Measurements from ENCODE around the gene ZBTB47.

Gene ZBTB47

DNA sequence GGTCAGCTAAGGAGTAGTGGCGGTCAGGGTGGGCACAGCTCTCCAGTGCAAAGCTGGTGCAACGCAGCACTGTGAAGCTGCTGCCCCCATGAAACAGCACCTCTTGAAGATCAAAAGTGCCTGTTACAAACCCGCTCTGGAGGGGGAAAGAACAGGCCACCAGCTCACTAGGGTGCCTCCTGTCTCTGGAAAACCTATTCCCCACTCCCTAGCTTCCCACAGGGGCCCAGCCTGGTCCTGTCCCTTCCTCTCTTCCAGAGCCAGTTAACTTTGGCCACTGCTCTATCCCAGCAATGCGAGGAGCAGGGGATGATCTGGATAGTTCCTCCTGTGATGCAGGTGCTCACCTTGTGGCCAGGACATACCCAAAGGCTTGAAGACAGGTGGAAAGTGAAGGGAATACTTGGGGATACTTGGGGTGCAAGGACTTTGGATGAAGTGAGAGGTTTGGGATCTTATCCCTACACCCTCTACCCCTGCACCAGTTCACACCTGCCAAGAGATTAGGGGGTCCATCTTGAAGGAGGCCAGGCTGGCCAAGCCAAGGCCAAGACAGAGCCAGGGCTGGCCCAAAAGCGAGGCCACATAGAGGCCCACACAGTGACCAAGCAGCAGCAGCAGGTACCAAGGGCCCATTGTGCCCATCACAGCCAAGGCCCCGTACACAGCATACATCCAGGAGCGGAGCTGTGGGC, 44.9 kb downstream of the ZBTB47 start:
- in situ Hi-C loops (cut with MboI; ENCODE audit: low sequenced_read_pairs), result no loop called here

DNA sequence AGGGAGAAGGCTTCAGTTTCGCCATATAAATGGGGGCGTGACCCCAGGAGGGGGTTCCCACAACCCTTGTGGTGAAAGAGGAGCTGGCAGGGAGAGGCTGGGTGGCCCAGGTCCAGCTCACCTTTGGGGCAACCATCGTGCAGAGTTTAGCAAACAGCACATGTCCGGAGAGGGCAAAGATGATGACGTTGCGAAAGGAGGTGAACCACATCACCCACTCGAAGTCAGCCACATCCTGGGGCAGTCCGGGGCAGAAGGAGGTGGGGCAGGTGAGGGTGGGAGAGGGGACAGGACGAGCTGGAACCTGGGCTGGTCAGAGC, 45.4 kb downstream of the ZBTB47 start:
- in situ Hi-C loops (cut with MboI; ENCODE audit: low sequenced_read_pairs), result no loop called here

DNA sequence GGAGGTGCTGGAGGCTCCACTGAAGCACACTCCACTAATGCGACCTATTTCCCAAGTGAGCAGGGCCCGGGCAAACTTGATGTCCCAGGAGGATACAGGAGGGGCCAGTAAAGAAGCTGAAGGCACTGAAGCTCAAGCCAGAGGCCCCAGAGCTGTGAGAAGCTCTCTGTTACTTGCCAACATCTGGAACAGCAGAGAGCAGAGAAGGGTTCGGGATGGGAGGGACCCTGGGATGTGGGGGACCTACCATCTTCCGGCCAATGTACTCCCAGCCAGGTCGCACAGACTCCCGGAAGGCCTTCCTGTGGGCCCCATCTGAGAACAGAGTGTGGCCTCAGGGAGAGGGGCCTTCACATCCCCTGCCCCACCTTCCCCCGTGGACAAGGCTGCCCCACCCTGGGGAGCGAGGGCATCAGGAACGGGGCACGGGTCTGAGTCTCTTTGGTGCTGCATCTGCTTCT, 46.0 kb downstream of the ZBTB47 start:
- in situ Hi-C loops (cut with MboI; ENCODE audit: low sequenced_read_pairs), result no loop called here

DNA sequence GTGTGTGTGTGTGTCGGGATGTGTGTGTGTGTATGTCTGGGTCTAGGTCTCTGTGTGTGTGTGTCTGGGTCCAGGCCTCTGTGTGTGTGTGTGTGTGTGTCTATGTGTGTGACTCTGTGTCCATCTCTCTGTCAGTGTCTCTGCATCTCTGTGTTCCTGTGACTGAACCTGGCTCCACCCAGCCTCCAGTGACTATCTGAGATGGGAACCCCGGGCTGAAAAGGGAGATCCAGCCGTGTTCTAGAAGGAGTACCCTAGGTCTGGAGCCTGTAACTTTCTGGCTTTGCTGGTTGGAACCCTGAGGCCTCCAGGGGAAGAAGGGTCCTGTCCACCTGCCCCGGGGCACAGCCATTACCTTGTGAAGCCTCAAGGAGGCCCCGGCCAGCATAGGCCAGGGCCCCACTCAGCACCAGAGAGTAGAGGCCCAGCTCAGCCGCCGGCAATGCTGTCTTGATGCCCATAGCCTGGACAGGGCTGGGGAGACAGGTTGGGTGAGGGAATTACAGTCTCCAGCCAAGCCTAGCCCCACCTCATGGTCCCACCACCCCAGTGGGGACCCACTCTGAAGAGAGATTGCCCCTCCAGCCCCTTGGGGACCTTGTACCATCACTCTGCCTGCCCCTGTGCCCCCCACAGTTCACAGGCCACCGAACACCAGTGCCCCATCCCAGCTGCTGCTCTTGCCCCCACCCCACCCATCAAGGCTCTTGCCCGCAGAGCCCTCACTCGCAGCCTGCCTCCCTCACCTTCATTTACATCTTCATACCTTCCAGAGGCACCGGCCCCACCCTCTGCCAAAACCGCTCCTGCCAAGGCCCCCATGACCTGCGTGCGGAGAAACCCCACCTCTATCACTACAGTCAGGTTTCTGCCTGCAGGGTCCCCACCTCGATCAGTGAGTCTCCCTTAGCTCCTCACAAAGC, 47.1 kb downstream of the ZBTB47 start:
- in situ Hi-C loops (cut with MboI; ENCODE audit: low sequenced_read_pairs), result no loop called here

DNA sequence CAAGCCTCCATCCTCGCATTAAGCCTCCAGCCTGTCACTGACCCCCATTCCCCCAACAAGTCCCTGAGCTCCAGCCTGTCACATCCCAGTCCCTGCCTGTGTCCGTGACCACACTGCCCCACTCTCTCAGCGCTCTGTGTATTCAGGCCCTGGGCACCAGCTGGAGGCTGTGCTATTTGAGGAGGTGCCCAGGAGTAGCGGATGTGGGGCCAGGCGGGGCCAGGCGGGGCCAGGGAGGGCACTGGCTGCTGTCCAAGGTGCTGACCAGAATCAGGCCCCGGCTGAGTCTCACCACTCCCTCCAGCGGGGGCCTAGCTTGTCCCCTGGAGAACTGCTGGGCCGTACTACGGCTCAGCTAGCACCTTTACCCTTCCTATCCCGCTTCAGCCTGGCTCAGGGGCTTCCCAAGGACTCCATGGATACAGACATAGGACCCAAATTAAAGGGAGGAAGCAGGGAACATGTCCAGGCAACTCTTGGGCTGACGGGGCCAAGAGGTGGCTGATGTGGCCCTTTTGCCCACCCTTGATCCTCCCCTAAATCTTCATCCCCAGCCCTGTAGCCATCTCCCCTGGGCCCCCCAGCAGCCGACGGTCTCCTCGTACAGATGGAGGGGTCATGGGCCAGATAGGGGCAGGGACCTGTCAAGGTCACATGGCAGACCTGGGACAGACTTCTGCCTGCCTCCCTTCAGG, 48.0 kb downstream of the ZBTB47 start:
- in situ Hi-C loops (cut with MboI; ENCODE audit: low sequenced_read_pairs), result no loop called here

DNA sequence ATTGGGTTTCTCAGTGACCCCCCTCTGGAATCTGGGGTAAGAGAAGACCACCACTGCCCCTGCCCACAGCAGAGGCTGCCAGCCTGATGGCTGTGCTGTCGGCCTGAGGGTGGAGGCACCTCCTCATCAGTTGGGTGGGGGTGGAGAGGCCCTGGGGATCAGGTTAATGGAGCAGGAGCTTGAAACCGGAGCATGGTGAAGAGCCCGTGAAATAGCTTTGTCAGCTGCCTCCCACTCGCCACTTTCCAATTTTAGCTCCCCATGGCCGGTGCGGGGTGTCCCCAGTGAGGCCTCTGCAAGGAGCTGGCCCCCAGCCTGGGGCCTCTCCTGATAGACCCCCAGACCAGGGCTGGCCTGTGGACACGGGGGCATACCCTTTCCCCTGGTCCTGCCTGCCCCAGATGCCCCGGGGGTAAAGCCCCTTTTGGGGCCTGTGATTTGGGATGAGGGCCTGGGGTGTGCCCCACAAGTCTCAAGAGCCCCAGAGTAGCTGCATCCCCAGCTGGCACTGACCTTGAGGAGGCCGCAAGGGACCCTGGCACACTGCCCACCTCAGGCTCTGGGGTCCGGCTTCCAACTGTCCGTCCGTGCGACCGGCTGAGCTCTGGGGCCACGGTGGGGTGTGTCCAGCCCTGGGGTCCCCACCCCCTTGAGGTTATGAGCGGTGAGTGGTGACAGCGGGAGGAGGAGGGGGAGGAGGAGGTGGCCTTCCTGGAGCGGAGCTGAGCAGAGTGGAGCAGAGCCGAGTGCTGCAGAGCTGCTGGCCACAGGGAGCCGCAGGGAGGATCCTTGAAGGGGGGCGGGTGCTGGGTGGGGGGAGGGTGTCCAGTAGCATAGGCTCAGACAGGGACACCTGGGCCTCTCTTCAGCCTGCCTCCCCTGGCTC, 48.8 kb downstream of the ZBTB47 start, which contains the start of gene HHATL:
HHATL (minus strand) TSS at position 733 of the 886 bp plus-strand sequence. CDS start 1,972 bp downstream, outside the sequence.
- in situ Hi-C loops (cut with MboI; ENCODE audit: low sequenced_read_pairs), result no loop called here

DNA sequence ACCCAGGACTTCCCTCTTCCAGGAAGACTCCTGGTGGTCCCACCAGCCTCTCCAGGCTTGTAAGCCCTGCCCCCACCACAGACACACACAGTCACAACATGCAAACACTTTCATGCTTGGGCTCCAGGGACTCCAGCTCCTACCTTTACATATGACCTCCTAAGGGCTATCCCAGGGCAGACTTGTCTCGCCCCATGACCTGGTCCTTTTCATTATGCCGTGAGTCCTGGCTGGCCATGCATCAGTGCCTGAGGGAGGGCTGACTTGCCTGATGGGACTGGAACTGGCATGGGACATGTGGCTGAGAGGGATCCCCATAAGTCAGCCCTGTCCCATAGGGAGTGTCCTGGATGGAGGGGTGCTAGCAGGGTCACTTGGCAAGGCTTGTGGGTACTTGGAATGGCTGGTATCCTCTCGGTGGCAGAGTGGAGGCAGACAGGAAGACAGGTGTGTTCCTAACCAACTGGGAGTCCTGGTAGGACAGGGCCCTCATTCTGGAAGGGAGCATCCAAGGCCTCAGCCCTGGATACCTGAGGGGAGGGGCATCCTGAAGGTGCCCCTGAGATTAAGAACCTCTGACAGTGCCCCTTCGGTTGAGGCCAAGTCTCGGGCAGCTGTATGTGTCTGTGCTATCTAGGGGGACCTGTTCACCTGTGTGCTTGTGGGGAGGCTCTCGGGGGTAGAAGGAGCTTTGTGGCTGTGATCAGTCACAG, 49.6 kb downstream of the ZBTB47 start:
- in situ Hi-C loops (cut with MboI; ENCODE audit: low sequenced_read_pairs), result no loop called here

DNA sequence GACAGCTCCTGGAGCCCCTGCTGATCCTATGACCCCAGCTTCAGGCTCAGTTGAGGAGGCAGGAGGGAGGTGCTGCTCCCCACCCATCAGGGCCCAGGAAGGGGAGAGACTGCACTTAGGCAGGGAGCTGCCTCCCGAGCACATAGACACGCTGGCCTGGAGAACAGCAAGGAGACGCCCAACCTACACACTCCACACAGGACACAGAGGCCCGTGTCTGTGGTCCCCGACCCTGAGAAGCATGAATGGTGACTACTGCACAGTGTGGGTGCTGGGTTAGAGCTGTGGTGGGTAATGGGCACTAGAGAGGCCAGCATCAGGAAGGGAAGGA, 50.2 kb downstream of the ZBTB47 start:
- in situ Hi-C loops (cut with MboI; ENCODE audit: low sequenced_read_pairs), result no loop called here

DNA sequence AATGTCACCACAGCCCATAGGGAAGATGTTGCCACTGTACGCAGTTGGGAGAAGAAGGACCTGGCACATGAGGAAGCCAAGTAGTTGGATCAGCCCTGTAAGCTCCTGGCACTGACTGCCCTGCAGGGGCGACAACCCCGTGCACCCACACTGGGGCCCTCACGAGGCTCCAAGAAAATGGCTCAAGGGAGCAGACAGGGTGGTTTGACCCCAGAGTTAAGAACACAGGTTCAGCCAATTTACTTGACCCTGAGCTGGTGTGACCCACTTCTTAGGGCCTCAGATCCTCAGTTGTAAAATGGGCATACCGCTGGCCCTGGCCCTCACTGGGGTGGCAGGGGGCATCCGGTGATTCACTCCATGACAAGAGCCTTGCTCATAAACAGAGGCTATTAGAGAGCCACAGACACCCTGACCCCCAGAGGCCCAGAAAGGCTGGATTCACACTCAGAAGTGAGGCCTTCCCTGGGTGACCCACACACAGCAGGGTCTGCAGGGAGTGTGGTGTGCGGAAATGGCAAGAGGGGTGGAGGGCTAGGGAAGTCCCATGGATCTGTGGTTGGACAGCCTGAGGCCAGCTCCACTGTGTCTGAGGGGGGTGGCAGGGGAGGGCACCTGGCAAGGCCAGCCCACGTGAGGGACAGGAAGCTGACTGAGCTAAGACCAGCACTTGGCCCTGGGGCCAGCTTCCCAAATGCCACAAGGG, 50.8 kb downstream of the ZBTB47 start:
- in situ Hi-C loops (cut with MboI; ENCODE audit: low sequenced_read_pairs), result no loop called here

DNA sequence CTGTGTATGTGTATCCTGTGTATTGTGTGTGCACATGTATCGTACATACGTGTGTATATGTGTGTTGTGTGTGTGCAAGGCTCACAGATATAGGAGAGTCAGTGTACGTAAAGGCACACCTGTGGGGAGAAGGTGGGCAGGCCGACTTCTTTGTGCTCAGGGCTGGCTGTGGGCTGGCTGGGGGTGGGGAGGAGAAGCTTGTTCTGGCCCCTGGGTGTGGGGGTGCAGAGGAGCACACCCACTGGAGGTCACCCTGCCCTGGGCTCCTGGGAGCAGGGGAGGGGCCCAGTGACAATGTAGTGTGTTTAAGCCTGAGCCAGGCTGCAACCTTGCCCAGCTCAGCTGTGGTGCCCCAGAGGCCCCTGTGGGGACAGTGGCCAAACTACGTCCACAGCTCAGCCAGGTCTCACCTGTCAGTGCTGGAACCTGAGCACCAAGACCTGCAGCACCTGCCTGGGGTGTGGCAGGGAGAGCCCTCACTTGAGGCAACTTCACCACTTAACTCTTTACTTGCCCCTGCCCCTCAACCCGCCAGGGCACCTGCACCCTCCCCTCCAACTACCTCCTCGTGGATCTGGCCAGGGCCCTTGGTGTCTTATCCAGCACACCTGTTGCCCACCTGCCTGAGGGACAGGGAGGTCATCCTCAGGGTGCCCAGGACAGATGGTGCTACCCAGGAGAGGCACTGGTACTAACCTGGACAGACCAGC, 51.7 kb downstream of the ZBTB47 start:
- in situ Hi-C loops (cut with MboI; ENCODE audit: low sequenced_read_pairs), result no loop called here

DNA sequence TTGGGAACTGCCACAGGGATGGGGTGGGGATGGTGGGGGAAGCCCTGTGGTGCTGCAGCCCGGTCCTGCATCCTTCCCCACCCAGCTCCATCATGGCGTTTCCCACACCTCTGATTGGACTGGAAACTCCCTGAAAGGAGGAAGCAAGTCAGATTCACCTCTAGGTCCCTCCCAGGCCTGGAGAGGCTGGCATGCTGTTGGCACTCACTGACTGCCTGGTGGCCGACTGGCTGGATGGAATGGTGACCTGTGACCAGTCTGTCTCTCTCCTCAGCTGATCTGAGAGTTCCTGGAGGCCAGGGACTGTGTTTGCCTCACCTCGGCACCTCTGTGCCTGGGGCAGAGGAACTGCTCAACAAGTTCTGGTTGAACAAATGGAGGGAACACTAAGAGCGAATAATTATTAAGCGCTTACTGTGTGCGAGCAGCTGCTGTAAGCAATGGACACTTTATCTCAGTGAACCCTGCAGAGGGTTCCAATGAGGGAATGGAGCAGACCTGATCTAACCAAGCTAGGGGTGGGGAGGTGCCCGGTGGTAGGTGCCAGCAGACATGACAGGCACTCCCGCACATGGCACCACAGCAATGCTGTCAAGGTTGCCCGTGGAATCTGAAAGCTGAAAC, 52.6 kb downstream of the ZBTB47 start:
- in situ Hi-C loops (cut with MboI; ENCODE audit: low sequenced_read_pairs), result no loop called here

DNA sequence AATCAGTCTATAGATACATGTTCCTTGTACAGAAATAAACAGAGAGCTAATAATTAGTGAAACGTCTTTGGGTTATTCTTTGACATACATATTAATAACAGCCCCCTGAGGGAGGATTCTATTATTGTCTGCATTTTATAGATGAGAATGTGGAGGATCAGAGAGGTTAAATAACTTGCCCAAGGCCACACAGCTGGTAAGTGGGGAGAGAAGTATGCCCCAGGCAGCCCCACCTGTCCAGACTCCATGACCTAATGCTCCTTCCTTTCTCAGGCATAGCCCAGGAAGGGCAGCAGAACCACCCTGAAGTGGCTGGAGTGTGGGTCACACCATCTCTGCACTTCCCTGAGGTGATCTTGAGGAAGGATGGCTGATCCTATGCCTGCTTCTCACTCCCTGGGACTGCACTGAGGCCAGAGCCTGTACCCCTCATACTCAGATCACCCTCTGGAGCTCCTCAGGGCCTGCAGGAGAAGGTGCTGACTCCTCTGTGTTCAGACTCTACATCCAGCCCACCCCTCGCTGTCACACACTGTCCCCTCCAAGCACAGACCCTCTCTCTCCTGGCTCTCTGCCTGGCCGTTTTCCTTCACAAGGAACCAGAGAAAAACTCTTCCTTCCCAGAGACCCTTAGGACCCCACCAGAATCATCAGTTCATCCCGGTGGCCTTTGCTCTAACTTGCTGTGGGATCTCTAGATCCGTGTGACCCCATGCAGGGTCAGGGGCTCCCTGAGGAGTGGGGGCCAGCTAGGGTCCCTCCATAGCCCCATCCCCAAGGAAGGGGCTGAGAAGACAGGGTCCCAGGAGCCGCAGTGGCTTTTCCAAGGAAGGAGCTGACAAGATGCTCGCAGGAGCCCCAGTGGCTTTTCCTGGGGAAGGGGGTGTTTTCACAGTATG, 53.5 kb downstream of the ZBTB47 start:
- in situ Hi-C loops (cut with MboI; ENCODE audit: low sequenced_read_pairs), result no loop called here

DNA sequence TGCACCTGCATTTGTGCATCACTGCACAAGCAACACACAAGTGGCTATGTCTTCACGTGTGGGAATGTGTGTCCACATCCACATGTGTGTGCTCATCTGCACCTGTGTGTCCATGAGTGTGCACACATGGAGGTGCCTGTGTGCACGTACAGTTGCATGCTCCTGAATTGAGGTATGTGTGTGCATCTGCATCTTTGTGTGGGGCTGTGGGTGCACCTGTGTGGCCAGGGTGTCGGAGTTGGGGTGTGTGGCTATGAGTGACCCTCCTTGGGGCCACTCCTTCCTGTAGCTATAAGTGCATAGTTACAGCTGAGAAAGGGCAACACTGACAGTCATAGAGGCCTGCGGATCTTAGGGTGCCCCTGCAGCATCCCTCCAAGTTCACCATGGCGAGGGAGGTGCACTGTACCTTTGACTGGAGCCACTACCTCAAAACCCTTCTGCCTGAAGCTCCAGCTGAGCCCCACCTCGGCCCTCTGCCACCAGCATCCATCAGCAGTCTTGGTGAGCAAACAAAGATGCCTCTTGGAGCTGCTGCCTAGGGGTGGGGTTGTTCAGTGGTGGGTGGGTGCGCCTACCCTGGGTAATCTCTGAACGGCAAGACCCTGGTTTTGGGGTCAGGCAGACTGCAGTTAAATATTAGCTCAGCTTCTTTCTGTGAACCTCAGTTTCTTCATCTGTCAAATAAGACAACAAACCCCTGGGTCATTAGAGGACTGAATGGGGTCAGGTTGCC, 54.3 kb downstream of the ZBTB47 start:
- in situ Hi-C loops (cut with MboI; ENCODE audit: low sequenced_read_pairs), result no loop called here

DNA sequence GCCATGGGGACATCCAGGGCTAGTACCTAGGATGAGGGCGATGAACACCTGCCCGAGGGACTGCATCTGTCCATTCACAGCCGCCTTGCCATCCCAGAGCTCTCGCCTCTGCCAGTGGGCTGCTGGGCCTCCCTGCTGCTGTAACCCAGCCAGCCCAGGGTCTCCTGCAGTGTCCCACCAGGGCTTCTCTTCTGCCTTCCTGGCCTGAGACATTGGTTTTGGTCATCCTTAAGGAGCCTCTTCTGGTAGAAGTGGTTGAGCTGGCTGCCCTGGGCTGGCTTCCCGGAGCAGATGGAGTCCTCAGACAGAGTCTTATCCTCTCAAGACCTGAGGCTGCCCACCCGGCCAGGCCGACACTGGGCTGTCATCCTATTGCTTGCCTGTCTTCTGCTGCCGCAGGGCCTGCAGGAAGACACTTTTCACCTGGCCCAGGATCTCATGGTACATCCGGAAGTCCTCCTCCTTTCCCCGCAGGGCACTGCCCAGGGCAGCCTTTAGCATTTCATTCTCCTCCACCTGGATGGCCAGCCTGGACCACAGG, 55.2 kb downstream of the ZBTB47 start:
- in situ Hi-C loops (cut with MboI; ENCODE audit: low sequenced_read_pairs), result no loop called here

DNA sequence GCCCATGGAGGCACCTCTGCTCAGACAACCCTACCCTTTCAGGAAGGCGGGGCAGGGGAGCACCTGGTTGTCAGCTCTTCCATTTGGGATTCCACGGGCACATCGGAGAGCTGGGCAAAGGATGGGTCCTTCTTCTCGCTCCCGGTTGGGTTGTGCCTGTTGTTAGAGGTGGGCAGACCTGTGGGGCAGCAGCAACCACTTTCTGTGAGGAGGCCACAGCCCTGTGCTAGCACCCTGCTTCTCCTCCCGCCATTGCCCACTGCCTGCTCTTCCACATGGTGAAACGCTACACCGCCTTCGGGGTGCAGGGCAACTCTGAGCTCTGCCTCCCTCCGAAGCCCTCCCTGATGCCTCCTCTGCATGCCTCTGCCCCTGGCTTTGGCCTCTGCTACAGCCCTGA, 56.1 kb downstream of the ZBTB47 start:
- in situ Hi-C loops (cut with MboI; ENCODE audit: low sequenced_read_pairs), result no loop called here

DNA sequence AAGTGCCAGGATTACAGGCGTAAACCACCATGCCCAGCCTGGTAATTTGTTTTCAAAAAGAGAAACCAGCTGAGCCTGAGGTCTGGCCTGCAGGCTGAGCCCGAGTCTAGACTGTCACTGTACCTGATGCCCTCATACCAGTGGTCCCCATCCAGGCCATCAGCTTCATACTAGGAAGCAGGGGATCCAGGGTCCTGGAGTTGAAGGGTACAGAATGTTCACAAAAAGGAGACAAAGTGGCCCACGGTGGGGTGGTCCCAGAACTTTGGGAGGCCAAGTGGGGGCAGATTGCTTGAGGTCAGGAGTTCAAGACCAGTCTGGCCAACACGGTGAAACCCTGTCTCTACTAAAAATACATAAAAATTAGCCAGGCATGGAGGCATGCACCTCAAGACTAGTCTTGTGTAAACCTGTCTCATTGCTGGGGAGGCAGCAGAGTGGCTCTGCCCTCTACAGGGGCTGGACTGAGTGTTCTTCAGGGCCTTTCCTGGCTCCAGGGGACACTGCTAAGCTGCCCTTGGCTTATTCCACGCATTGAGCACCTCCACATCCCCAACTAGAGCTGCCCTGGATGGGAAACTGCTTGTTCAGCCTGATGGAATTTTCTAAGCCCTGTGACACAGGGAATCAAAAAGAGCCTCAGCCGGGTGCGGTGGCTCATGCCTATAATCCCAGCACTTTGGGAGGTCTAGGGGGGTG, 57.0 kb downstream of the ZBTB47 start:
- in situ Hi-C loops (cut with MboI; ENCODE audit: low sequenced_read_pairs), result no loop called here
